NT2/D1 (cell line): Measurements from ENCODE around the gene RNF19B.

Experiments
- SUZ12 ChIP-seq: IDR thresholded peaks from 2 replicates; pipeline ENCODE4 v1.6.1; 2011; ENCODE audit not compliant: insufficient read length, insufficient read depth; ENCODE audit errors: extremely low read depth
- YY1 ChIP-seq: IDR thresholded peaks from 2 replicates; pipeline ENCODE4 v1.6.1; 2011; ENCODE audit not compliant: insufficient read length, insufficient read depth
- ZNF274 ChIP-seq: IDR thresholded peaks from 2 replicates; pipeline ENCODE4 v1.6.1; 2011; ENCODE audit warnings: mild to moderate bottlenecking, low read depth, low read length

- TF ChIP-seq SUZ12 (no peak), YY1 (no peak), ZNF274 (no peak)
Observed at GRCh38 chr1:32992489-32993323, 28.1 kb upstream of the RNF19B start.
